Liver (tissue), 3 donors: ENCODE results near the gene ASCL2.

Experiments used
- CTCF ChIP-seq: fragments of 150-350 bp; IDR thresholded peaks from 2 replicates; pipeline ENCODE4 v1.5.1; 2017; ENCODE audit warnings: improper control_type of control experiment, low read depth, low read length; ENCODE audit not compliant: missing input control
- TAF1 ChIP-seq: conservative IDR thresholded peaks from 2 replicates; pipeline ENCODE4 v1.6.1; 2016; ENCODE audit warnings: antibody characterized with exemption, mild to moderate bottlenecking
- donor health status: healthy.
- donor health status: healthy.

- TF ChIP-seq CTCF (no peak), TAF1 (no peak)
Observed at GRCh38 chr11:2295971-2296912, 25.9 kb upstream of the ASCL2 start.
